Panc1 (cell line): ENCODE results near the gene ACOXL. TPM values are rescaled to one million over a fixed set of nuclear protein-coding genes. Genes with fewer than 3 reads are reported as not detected.

Source experiments
- ATAC-seq: fragments of 200-7000 bp; cut with Tn5 transposase; 2 replicates; pipeline ENCODE4 v1.9.1; 2020; ENCODE audit warnings: mild to moderate bottlenecking, moderate library complexity
- BruUV-seq: library from RNA; stranded (reverse); fragments of 400-500 nt; replicated peaks from 2 replicates; lab custom pipeline; 2021; lab: Mats Ljungman, UMichigan
- CTCF ChIA-PET: fragments of 300-600 bp; sonication (Branson Sonifier 250); formaldehyde crosslinking; loops from one replicate; lab custom pipeline; 2022; ENCODE audit warnings: antibody characterized with exemption; lab: Charles Lee
- POLR2A ChIA-PET: fragments of 300-600 bp; sonication (Branson Sonifier 250); formaldehyde crosslinking; loops from one replicate; lab custom pipeline; 2022; ENCODE audit warnings: antibody characterized with exemption; lab: Charles Lee
- DNase-seq: peaks from one replicate; pipeline ENCODE4 v3.0.0-alpha.2; 2010; ENCODE audit warnings: low read depth, low spot score
- H3K27ac ChIP-seq: 2 replicates; pipeline ENCODE4 v1.5.1; 2011; ENCODE audit warnings: mild to moderate bottlenecking, low read length, inconsistent platforms
- H3K27me3 ChIP-seq: fragments of 200-500 bp; sonication (Bioruptor generic); 2 replicates; pipeline ENCODE4 v1.6.0; 2014; ENCODE audit warnings: low read length, inconsistent platforms; ENCODE audit not compliant: control insufficient read depth, insufficient read depth
- H3K36me3 ChIP-seq: fragments of 200-500 bp; sonication (Bioruptor generic); 2 replicates; pipeline ENCODE4 v1.5.1; 2014; ENCODE audit warnings: inconsistent platforms, mild to moderate bottlenecking, low read length, moderate library complexity; ENCODE audit not compliant: control insufficient read depth, insufficient read depth
- H3K4me1 ChIP-seq: 2 replicates; pipeline ENCODE4 v1.5.1; 2011; ENCODE audit warnings: inconsistent platforms, mild to moderate bottlenecking, low read length, moderate library complexity; ENCODE audit not compliant: control insufficient read depth, insufficient read depth
- H3K4me3 ChIP-seq, 2 experiments: 2 replicates each; pipeline ENCODE4 v1.5.1; 2011 to 2012; ENCODE audit warnings: low read depth in 2 of 2, low read length in 2 of 2, mild to moderate bottlenecking in 2 of 2, inconsistent platforms in 1 of 2, moderate library complexity in 1 of 2
- H3K9me3 ChIP-seq: fragments of 200-500 bp; sonication (Bioruptor generic); 2 replicates; pipeline ENCODE4 v1.5.1; 2014; ENCODE audit warnings: low read depth, mild to moderate bottlenecking, inconsistent platforms, low read length, moderate library complexity; ENCODE audit not compliant: control insufficient read depth, insufficient read depth
- POLR2AphosphoS5 ChIP-seq: IDR thresholded peaks from 2 replicates; pipeline ENCODE4 v1.6.1; 2012; ENCODE audit warnings: mild to moderate bottlenecking, low read depth, low read length, moderate library complexity
- REST ChIP-seq, 2 experiments: IDR thresholded peaks; 2 replicates each; pipeline ENCODE4 v1.6.1; 2011 to 2012; ENCODE audit warnings: low read depth in 2 of 2, control low read depth in 1 of 2, low read length in 1 of 2, mild to moderate bottlenecking in 1 of 2, moderate library complexity in 1 of 2; ENCODE audit not compliant: insufficient read depth in 1 of 2
- SIN3A ChIP-seq: IDR thresholded peaks from 2 replicates; pipeline ENCODE4 v1.6.1; 2012; ENCODE audit warnings: low read depth, mild to moderate bottlenecking, low read length, moderate library complexity, borderline replicate concordance; ENCODE audit not compliant: insufficient read depth
- TCF7L2 ChIP-seq: IDR thresholded peaks from 2 replicates; pipeline ENCODE4 v1.6.1; 2011; ENCODE audit warnings: mild to moderate bottlenecking, low read depth, low read length, inconsistent platforms
- in situ Hi-C: cut with HindIII; loops from 2 replicates; pipeline ENCODE4 v1.10.0; 2016; ENCODE audit warnings: low sequenced_read_pairs, low pct_unique_long_range_greater_than_20kb
- intact Hi-C: fragments of 100-400 bp; cut with micrococcal nuclease; formaldehyde crosslinking; loops from one replicate; pipeline ENCODE4 v1.10.0; 2022; ENCODE audit not compliant: unreplicated experiment
- total RNA-seq: library from RNA; stranded (reverse); gene quantifications from one replicate; pipeline ENCODE4 v1.2.1, GENCODE V29; 2021; ENCODE audit not compliant: unreplicated experiment
- TF ChIP-seq, protein P1 (sequence below): fragments of 450-650 bp; IDR thresholded peaks from 2 replicates; pipeline ENCODE4 v1.5.1; 2017; ENCODE audit warnings: mild to moderate bottlenecking

The ACOXL gene
- total RNA-seq, 1 experiment from 2014 or later = 4.9 TPM

GRCh38 chr2:111035830-111036441 lies 303.6 kb downstream of the ACOXL start:
- TF ChIP-seq, protein P1, sequence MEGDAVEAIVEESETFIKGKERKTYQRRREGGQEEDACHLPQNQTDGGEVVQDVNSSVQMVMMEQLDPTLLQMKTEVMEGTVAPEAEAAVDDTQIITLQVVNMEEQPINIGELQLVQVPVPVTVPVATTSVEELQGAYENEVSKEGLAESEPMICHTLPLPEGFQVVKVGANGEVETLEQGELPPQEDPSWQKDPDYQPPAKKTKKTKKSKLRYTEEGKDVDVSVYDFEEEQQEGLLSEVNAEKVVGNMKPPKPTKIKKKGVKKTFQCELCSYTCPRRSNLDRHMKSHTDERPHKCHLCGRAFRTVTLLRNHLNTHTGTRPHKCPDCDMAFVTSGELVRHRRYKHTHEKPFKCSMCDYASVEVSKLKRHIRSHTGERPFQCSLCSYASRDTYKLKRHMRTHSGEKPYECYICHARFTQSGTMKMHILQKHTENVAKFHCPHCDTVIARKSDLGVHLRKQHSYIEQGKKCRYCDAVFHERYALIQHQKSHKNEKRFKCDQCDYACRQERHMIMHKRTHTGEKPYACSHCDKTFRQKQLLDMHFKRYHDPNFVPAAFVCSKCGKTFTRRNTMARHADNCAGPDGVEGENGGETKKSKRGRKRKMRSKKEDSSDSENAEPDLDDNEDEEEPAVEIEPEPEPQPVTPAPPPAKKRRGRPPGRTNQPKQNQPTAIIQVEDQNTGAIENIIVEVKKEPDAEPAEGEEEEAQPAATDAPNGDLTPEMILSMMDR = no peak
- no TSS peak for BruUV-seq
- POLR2A ChIA-PET = no interaction called here
- ATAC-seq (no peak), DNase-seq (no peak)
- Histone ChIP-seq H3K4me1 (0 out of 2 replicates have a peak, but pooled peaks cover 2% of the 10 kb centered on the region), H3K9me3 (no peaks in the 10 kb centered on the region), H3K27me3 (peaks cover 5% of the 10 kb centered on the region; the same call in 1 of the 2 replicates), H3K4me3 (no peak overlapping the region), H3K27ac (no peak overlapping the region), H3K36me3 (no peaks in the 10 kb centered on the region)
- intact Hi-C loops (no loop called here), in situ Hi-C loops (no loop called here)
- CTCF ChIA-PET = no interaction called here

DNA sequence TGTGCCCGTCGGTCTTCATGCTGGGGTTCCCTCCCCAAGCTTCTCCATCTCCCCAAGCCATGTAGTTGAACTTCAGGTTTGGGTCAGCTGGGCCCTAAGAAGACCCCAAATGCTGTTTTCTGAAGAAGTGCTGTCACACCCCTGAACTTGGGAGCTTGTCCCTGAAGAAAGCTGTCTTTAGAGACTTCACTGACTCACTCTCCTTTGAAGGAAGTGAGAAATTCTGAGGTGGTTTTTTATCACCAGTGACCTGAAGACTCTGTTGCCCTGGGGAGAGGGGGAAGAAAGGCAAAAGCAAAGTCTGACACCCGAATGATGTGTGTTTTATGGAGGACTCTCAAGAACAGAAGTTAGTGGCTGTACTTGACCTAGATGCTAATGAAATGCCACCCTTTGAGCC lies 304.8 kb downstream of the ACOXL start:
- H3K36me3 ChIP-seq = no peaks in the 10 kb centered on the region
- no peak overlapping the region for H3K27ac ChIP-seq
- in situ Hi-C loops = no loop called here
- BruUV-seq = no TSS peak
- intact Hi-C loops = no loop called here
- ATAC-seq (no peak), DNase-seq (no peak)
- 0 out of 2 replicates have a peak, but pooled peaks cover 2% of the 10 kb centered on the region for H3K4me1 ChIP-seq
- no peak overlapping the region for H3K4me3 ChIP-seq
- H3K27me3 ChIP-seq = peaks cover 5% of the 10 kb centered on the region; the same call in 1 of the 2 replicates
- ChIA-PET CTCF (no interaction called here), POLR2A (no interaction called here)
- H3K9me3 ChIP-seq = no peaks in the 10 kb centered on the region
- TF ChIP-seq POLR2AphosphoS5 (no peak), TCF7L2 (no peak), SIN3A (no peak), REST (IDR thresholded peaks at IDR 0.05; ENCODE audit: insufficient read depth in 1 of 2, low read depth in 2 of 2, low read length in 1 of 2) (no peak)
- TF ChIP-seq, protein P1 = no peak
